CD4-positive, CD25-positive, alpha-beta regulatory T cell (primary cell): ENCODE measurements around the gene PHACTR1. TPM values are rescaled to one million over a fixed set of nuclear protein-coding genes. Genes with fewer than 3 reads are reported as not detected.

ENCODE experiments used
- ATAC-seq, 2 donors: fragments of 150-1000 bp; cut with Tn5 transposase; one replicate each; pipeline ENCODE4 v1.10.0; 2021; ENCODE audit warnings: low read depth in 2 of 2, moderate number of reproducible peaks in 2 of 2, moderate library complexity in 1 of 2
- DNase-seq, 3 donors: peaks; one replicate each; pipeline versions ENCODE4 v3.0.0 to v3.0.0-alpha.2; 2012 to 2022; ENCODE audit warnings: mixed read lengths in 1 of 3
- H3K27ac ChIP-seq: one replicate; pipeline ENCODE4 v1.7.0; 2013; ENCODE audit warnings: mild to moderate bottlenecking, low read length; ENCODE audit not compliant: insufficient read depth, poor library complexity, severe bottlenecking
- H3K27me3 ChIP-seq: one replicate; pipeline ENCODE4 v1.7.0; 2013; ENCODE audit warnings: low read length; ENCODE audit not compliant: control insufficient read depth, insufficient read depth
- H3K36me3 ChIP-seq: one replicate; pipeline ENCODE4 v1.7.0; 2013; ENCODE audit warnings: mild to moderate bottlenecking, low read length, moderate library complexity; ENCODE audit not compliant: control insufficient read depth, insufficient read depth
- H3K4me1 ChIP-seq: 2 replicates; pipeline ENCODE4 v1.7.0; 2013; ENCODE audit warnings: mild to moderate bottlenecking, low read length; ENCODE audit not compliant: insufficient read depth, control insufficient read depth, poor library complexity, severe bottlenecking
- H3K4me3 ChIP-seq: one replicate; pipeline ENCODE4 v1.7.0; 2013; ENCODE audit warnings: low read depth, mild to moderate bottlenecking, low read length, moderate library complexity
- H3K9me3 ChIP-seq, 2 experiments: 1 replicate in 1 of 2; 2 replicates in 1 of 2; pipeline ENCODE4 v1.7.0; 2013; ENCODE audit warnings: low read length in 2 of 2, mild to moderate bottlenecking in 1 of 2, moderate library complexity in 1 of 2; ENCODE audit not compliant: control insufficient read depth in 2 of 2
- H3K27ac Mint-ChIP-seq, 3 donors: one replicate each; pipeline ENCODE4 v1.8.0; 2020 to 2022; ENCODE audit warnings: mild to moderate bottlenecking in 3 of 3, mixed read lengths in 3 of 3, moderate library complexity in 2 of 3
- H3K27me3 Mint-ChIP-seq: one replicate; pipeline ENCODE4 v1.8.0; 2022; ENCODE audit warnings: mild to moderate bottlenecking, mixed read lengths
- H3K36me3 Mint-ChIP-seq: one replicate; pipeline ENCODE4 v1.8.0; 2020; ENCODE audit warnings: mixed read lengths
- H3K4me1 Mint-ChIP-seq, 4 donors: one replicate each; pipeline ENCODE4 v1.8.0; 2020 to 2022; ENCODE audit warnings: mixed read lengths in 4 of 4, mild to moderate bottlenecking in 1 of 4
- H3K4me3 Mint-ChIP-seq, 4 donors: one replicate each; pipeline ENCODE4 v1.8.0; 2020 to 2022; ENCODE audit warnings: mild to moderate bottlenecking in 4 of 4, mixed read lengths in 4 of 4, moderate library complexity in 3 of 4
- H3K9me3 Mint-ChIP-seq, 7 donors: one replicate each; pipeline ENCODE4 v1.8.0; 2020 to 2022; ENCODE audit warnings: mixed read lengths in 7 of 7, mild to moderate bottlenecking in 3 of 7, moderate library complexity in 2 of 7
- polyA plus RNA-seq, 4 donors: library from polyadenylated mRNA; unstranded; fragments of 300-500 nt; fragmentation: Illumina TruSeq; gene quantifications; one replicate each; pipeline ENCODE4 v1.2.3, GENCODE V29; 2021
- total RNA-seq: library from RNA; stranded (reverse); gene quantifications from one replicate; pipeline ENCODE4 v1.2.3, GENCODE V29; 2022

The PHACTR1 gene
- total and polyA plus RNA-seq, 5 donors from 2014 or later = 0.28 to 1.6 (median 0.38) TPM

- peaks cover 0 to 3% (median 0%) of the 10 kb centered on the region in 7 donors for H3K9me3 Mint-ChIP-seq
- Histone ChIP-seq H3K36me3 (no peaks in the 10 kb centered on the region), H3K27ac (no peak overlapping the region), H3K4me3 (no peak overlapping the region), H3K27me3 (no peaks in the 10 kb centered on the region), H3K9me3 (no peaks in the 10 kb centered on the region), H3K4me1 (no peaks in the 10 kb centered on the region)
- no peaks in the 10 kb centered on the region for H3K27me3 Mint-ChIP-seq
- no peaks in the 10 kb centered on the region for H3K4me1 Mint-ChIP-seq
- no peak overlapping the region for H3K27ac Mint-ChIP-seq
- ATAC-seq (no peak), DNase-seq (no peak)
- no peak overlapping the region for H3K4me3 Mint-ChIP-seq
- H3K36me3 Mint-ChIP-seq = no peaks in the 10 kb centered on the region
Observed at GRCh38 chr6:12884983-12885382, 168.4 kb downstream of the PHACTR1 start.

DNA sequence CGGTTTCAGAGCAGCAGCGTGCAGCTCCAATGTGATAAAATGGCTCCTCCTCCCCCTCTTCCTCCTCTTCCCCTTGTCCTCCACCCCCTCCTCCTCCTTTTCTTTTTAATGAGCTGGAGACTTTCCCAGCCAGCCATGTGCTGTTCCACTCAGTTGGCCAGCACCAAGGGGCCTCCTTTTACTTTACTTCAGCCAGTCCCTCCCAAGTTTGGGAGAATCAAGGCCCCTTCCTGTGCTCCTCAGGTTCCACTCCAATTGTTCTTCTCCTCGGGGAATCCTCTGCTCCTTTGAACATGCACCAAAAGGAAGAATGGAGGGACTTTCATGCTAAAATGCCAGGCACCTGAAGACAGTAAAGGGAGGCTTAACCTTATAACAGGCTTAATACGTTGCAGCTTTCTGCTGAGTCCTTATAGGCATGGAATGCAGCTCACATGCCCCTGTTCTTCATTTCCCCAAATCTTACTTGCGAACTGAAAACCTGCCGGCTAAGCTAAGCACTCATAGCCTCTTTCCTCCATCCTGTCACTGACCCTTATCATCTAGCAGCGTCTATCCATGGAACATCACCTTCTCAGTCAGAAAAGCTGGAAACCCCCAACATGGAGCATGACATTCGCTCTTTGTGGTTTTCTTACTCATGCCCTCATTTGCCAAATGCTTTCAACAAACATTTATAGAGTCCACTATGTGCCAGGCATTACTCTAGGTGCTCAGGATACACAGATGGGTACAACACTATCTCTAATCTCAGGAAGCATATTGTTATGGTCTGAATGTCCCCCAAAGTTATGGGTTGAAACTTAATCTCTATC lies 170.6 kb downstream of the PHACTR1 start:
- Histone ChIP-seq H3K27ac (no peak overlapping the region), H3K4me3 (no peak overlapping the region), H3K36me3 (no peaks in the 10 kb centered on the region), H3K27me3 (no peaks in the 10 kb centered on the region), H3K4me1 (no peaks in the 10 kb centered on the region), H3K9me3 (no peaks in the 10 kb centered on the region)
- Mint-ChIP-seq H3K27me3 (peaks cover 2% of the 10 kb centered on the region), H3K4me1 (no peaks in the 10 kb centered on the region), H3K36me3 (no peaks in the 10 kb centered on the region), H3K27ac (no peak overlapping the region), H3K4me3 (no peak overlapping the region), H3K9me3 (peaks cover 0 to 10% (median 4%) of the 10 kb centered on the region in 7 donors)
- DNase-seq (no peak), ATAC-seq (no peak)

DNA sequence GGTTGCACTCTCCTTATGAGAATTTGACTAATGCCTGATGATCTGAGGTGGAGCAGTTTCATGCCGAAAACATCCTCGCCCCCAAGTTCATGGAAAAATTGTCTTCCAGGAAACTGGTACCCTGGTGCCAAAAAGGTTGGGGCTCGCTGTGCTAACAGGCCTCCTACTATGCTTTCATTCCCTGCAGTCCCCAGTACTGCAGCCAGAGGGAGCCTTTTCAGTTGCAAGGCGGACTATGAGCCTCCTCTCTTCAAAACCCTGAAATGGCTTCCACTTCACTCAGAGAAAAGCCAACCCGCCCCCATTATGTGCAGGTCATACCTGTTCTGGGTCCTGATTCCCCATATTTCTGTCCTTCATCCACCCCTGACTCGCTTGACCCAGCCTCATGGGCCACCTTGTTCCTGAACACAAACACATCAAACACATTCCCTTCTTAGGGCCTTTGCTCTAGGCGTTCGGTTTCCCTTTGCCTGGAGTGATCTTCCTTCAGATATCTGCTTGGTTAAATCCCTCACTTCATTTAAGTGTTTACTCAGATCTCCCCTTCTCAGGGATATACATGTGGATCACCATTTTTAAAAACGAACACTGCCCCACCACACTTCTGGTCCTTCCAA lies 173.7 kb downstream of the PHACTR1 start:
- H3K4me1 ChIP-seq = no peaks in the 10 kb centered on the region
- H3K4me3 ChIP-seq = no peak overlapping the region
- ATAC-seq (no peak), DNase-seq (peak in 1 of 3 donors; percentile 13)
- no peaks in the 10 kb centered on the region for H3K36me3 ChIP-seq
- Mint-ChIP-seq H3K27ac (no peak overlapping the region), H3K36me3 (no peaks in the 10 kb centered on the region), H3K4me1 (no peaks in the 10 kb centered on the region), H3K27me3 (peaks cover 4% of the 10 kb centered on the region), H3K9me3 (peaks cover 0 to 11% (median 4%) of the 10 kb centered on the region in 7 donors), H3K4me3 (no peak overlapping the region)
- H3K27ac ChIP-seq = no peak overlapping the region
- no peaks in the 10 kb centered on the region for H3K9me3 ChIP-seq
- no peaks in the 10 kb centered on the region for H3K27me3 ChIP-seq

DNA sequence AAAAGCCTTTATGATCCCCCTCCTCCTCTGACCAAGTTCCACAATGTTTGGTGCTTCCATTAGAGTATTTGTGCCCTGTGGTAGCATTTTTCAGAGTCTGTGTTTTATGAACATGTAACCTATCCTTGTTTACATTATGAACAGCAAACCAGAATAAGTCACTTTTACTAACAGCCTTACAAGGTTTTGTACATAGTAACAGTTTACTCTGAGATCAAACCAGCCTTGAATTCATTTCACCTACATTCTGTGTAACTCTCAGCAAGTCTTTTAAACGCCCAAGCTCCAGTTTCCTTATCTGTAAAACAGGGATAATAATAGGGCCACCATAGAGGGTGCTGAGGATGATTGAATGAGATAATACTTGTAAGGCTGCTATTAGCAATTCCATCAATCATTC lies 175.0 kb downstream of the PHACTR1 start:
- Mint-ChIP-seq H3K27ac (no peak overlapping the region), H3K36me3 (no peaks in the 10 kb centered on the region), H3K4me3 (no peak overlapping the region), H3K4me1 (no peaks in the 10 kb centered on the region), H3K9me3 (peaks cover 0 to 11% (median 4%) of the 10 kb centered on the region in 7 donors), H3K27me3 (peaks cover 4% of the 10 kb centered on the region)
- Histone ChIP-seq H3K9me3 (no peaks in the 10 kb centered on the region), H3K4me1 (no peaks in the 10 kb centered on the region), H3K36me3 (no peaks in the 10 kb centered on the region), H3K4me3 (no peak overlapping the region), H3K27ac (no peak overlapping the region), H3K27me3 (no peaks in the 10 kb centered on the region)
- no peak for DNase-seq
- ATAC-seq = no peak

DNA sequence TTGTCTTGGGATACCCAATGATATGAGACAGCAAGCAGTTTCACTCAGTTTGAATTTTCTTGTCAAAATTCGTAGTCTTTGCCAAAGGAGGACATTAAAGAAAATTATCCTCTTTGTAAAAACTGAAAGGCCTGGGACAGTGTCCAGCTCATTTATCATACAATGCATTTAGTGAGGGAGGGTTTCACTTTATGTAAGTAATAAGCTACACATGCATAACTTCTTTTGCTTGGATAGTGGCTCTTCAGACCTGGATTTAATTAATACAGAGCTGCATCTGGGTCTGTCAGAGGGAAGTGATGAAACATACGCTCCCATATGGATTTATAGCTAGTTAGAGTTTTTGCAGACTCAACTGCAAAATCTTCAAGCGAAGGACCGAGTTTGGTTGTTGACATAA lies 175.6 kb downstream of the PHACTR1 start:
- Mint-ChIP-seq H3K36me3 (no peaks in the 10 kb centered on the region), H3K9me3 (peaks cover 0 to 11% (median 4%) of the 10 kb centered on the region in 7 donors), H3K27ac (no peak overlapping the region), H3K4me1 (no peaks in the 10 kb centered on the region), H3K27me3 (peaks cover 4% of the 10 kb centered on the region), H3K4me3 (no peak overlapping the region)
- no peaks in the 10 kb centered on the region for H3K36me3 ChIP-seq
- H3K9me3 ChIP-seq = no peaks in the 10 kb centered on the region
- no peak overlapping the region for H3K27ac ChIP-seq
- ATAC-seq (no peak), DNase-seq (no peak)
- no peaks in the 10 kb centered on the region for H3K27me3 ChIP-seq
- no peaks in the 10 kb centered on the region for H3K4me1 ChIP-seq
- H3K4me3 ChIP-seq = no peak overlapping the region

- Mint-ChIP-seq H3K4me1 (no peaks in the 10 kb centered on the region), H3K9me3 (peaks cover 0 to 11% (median 4%) of the 10 kb centered on the region in 7 donors), H3K4me3 (no peak overlapping the region), H3K27me3 (peaks cover 7% of the 10 kb centered on the region), H3K27ac (no peak overlapping the region), H3K36me3 (no peaks in the 10 kb centered on the region)
- no peak overlapping the region for H3K27ac ChIP-seq
- H3K36me3 ChIP-seq = no peaks in the 10 kb centered on the region
- ATAC-seq (no peak), DNase-seq (no peak)
- H3K27me3 ChIP-seq = no peaks in the 10 kb centered on the region
- no peaks in the 10 kb centered on the region for H3K9me3 ChIP-seq
- no peaks in the 10 kb centered on the region for H3K4me1 ChIP-seq
- H3K4me3 ChIP-seq = no peak overlapping the region
Observed at GRCh38 chr6:12893036-12893435, 176.5 kb downstream of the PHACTR1 start.

DNA sequence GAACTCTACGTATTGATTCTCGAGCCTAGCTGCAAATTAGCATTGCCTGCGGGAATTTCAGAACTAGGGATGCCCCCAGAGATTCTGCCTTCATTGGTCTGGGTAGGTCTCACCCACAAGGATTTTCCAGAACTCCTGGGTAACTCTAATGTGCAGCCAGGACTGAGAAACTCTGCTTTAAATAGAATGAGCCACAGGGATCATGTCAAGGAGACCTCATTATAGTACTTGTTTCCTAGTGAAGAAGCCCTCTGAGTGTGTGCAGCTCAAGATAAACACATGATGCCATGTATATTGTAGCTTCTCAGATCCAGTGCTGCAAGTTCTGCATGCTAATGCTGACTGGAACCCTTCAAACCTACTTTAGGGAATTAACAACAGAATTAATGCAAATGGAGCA lies 179.2 kb downstream of the PHACTR1 start:
- Histone ChIP-seq H3K9me3 (no peaks in the 10 kb centered on the region), H3K36me3 (no peaks in the 10 kb centered on the region), H3K27me3 (peaks cover 3% of the 10 kb centered on the region), H3K4me3 (no peak overlapping the region), H3K27ac (no peak overlapping the region), H3K4me1 (no peaks in the 10 kb centered on the region)
- no peak for ATAC-seq
- H3K4me3 Mint-ChIP-seq = no peak overlapping the region
- no peak for DNase-seq
- H3K27me3 Mint-ChIP-seq = peaks cover 11% of the 10 kb centered on the region
- H3K27ac Mint-ChIP-seq = no peak overlapping the region
- no peaks in the 10 kb centered on the region for H3K36me3 Mint-ChIP-seq
- H3K9me3 Mint-ChIP-seq = peaks cover 0 to 11% (median 2%) of the 10 kb centered on the region in 7 donors
- H3K4me1 Mint-ChIP-seq = no peaks in the 10 kb centered on the region
